ENCODE measurements around the gene SYCP2.

Gene SYCP2

GRCh38 chr20:59820204-59821041 lies 113.0 kb downstream of the SYCP2 start:
- no peak for DNase-seq

GRCh38 chr20:59819496-59820203 lies 113.8 kb downstream of the SYCP2 start:
- DNase-seq, result no peak

DNA sequence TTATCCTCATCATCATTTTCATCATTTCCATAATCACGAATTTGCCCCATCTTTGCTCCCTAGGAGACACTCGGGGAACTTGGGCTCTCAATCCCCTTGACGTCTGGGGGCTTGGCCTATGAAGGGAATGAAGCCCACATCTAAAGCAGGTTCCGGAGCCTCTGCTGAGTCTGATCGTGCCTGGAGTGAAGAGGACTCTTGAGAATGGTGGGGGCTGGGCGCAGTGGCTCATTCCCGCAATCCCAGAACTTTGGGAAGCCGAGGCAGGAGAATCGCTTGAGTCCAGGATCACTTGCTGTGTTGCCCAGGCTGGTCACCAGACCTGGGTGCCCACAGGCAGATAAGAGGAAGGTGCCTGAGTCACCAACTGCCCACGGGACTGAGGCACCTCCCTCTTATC lies 114.5 kb downstream of the SYCP2 start:
- DNase-seq, result no peak

DNA sequence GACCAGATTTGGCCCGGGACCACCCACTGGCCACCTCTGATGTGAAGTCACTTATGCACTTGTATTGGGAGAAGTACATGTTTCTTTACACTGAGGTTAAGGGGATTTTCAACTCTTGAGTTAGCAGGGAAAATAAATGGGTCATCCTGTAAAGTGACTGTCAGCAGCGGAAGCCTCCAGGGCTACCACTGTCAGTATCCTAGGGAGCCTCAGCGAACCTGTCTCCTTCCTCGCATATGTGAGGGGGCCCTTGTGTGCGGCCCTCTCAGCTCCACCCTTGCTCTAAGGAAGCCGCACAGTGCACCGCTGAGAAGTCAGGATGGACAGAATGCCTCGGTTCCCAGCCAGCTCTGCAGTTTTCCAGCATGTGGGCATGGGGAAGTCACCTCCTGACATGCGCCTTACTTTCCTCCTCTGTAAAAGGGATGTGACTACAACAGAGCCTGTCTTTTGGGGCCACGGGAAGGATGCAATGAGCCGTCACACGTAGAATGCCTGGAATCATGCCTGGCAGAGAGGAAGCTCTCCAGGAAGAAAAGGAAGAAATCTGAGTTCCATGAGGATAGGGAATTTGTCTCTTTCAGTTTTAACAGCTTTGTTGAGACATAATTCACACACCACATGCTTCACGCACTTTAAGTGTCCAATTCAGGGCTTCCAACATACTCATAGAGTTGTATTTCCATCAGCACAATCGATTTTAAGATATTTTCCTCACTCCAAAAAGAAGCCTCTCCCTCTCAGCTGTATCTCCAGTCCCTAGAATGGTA lies 115.4 kb downstream of the SYCP2 start:
- no peak for DNase-seq

GRCh38 chr20:59817406-59817805 lies 116.0 kb downstream of the SYCP2 start:
- DNase-seq, result no peak

DNA sequence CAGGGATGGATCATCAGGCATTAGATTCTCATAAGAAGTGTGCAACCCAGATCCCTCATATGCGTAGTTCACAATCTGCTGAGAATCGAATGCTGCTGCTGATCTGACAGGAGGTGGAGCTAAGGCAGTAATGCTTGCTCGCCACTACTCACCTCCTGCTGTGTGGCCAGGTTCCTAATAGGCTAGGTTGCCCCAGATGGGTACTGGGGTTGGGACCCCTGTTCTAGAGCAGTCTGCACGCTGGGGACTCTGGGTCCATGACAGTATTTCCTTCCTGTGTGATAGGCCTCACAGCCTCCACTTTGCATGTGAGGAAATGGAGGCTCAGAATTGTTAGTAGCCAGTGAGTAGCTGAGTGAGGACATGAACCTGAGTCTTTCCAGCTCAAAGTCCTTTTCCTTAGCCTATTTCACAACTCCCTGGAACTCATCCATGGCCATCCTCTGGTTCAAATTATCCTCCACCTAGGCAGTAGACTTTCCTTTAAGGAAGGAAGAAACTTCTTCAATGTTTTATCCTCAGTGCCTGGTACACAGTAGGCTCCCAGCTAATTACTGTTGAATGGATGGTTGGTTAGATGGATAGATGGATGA lies 117.2 kb downstream of the SYCP2 start:
- DNase-seq, result no peak

- no peak for DNase-seq
Measured at GRCh38 chr20:59814840-59815340, 118.5 kb downstream of the SYCP2 start.

- no peak for DNase-seq
Measured at GRCh38 chr20:59813948-59814839, 119.2 kb downstream of the SYCP2 start.

Measured in fibroblast of upper back skin (primary cell).